ES-I3 (cell line): Measurements from ENCODE around the gene PRKG1.

Experiments
- H3K36me3 ChIP-seq: 2 replicates; pipeline ENCODE4 v1.6.1; 2013; ENCODE audit warnings: mild to moderate bottlenecking, low read length, control low read depth, moderate library complexity; ENCODE audit not compliant: insufficient read depth
- H3K4me1 ChIP-seq: 2 replicates; pipeline ENCODE4 v1.6.1; 2013; ENCODE audit warnings: mild to moderate bottlenecking, control low read depth, low read length; ENCODE audit not compliant: insufficient read depth
- H3K9ac ChIP-seq: 2 replicates; pipeline ENCODE4 v1.6.1; 2013; ENCODE audit warnings: low read depth, mild to moderate bottlenecking, low read length, moderate library complexity
- H3K9me3 ChIP-seq: 2 replicates; pipeline ENCODE4 v1.6.1; 2013; ENCODE audit warnings: mild to moderate bottlenecking, low read length, moderate library complexity; ENCODE audit not compliant: control insufficient read depth, insufficient read depth

Gene PRKG1

DNA sequence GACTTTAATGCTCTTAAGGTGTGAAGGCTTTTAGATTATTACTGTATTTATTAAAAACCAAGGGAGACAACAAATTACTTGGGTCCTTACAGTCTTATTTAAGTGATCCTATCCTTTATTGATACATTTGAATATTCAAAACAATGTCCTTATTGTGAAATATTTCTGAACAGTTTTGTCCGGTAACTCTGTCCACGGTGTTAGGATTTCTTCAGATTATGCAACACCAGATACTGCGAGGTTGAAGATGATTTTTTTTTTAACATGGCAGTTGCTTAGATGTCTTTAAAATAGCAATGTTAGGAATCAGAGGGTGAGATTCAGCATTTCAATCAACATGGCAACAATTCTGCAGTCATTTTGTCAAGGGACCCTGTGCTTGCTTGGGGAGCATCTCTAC lies 448.6 kb downstream of the PRKG1 start:
- H3K9ac ChIP-seq: no peak overlapping the region
- no peaks in the 10 kb centered on the region for H3K36me3 ChIP-seq
- no peaks in the 10 kb centered on the region for H3K9me3 ChIP-seq
- no peaks in the 10 kb centered on the region for H3K4me1 ChIP-seq

DNA sequence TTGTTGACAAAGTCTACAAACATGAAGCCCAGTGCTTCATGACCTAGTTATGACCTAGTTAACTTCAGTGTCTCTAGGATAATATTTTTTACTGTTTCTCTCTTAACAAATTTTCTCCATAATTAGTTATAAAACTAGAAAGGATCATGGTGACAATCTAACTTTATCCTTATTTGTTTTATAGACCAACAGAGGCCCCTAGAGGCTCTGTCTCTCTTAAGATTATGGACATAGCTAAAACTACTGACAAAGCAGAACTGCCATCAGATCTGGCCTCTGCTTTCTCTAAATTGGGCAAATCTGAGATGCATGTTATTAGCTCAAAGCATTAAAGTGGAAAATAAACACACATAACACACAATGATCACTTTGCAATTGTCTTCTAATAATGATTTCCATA lies 449.2 kb downstream of the PRKG1 start:
- H3K9ac ChIP-seq: no peak overlapping the region

DNA sequence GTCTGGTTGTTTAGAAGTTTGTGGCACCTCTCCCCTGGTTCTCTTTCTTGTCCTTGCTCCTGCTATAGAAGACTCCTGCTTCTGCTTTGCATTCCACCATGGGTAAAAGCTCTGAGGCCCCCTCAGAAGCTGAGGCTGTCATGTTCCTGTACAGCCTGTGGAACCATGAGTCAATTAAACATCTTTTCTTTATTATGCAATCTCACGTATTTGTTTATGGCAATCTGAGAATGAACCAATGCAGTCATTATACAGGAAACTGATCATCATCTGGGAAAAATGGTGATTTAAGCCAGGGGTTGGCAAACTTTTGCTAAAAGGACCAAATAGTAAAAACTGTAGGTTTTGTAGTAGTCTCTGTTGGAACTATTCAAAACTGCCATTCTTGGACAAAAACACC lies 449.8 kb downstream of the PRKG1 start:
- no peaks in the 10 kb centered on the region for H3K36me3 ChIP-seq
- no peaks in the 10 kb centered on the region for H3K9me3 ChIP-seq
- H3K4me1 ChIP-seq: no peaks in the 10 kb centered on the region
- no peak overlapping the region for H3K9ac ChIP-seq

More for the DNA sequence above, 449.2 kb downstream of the PRKG1 start:
- Histone ChIP-seq H3K4me1 (no peaks in the 10 kb centered on the region), H3K9me3 (no peaks in the 10 kb centered on the region), H3K36me3 (no peaks in the 10 kb centered on the region)

DNA sequence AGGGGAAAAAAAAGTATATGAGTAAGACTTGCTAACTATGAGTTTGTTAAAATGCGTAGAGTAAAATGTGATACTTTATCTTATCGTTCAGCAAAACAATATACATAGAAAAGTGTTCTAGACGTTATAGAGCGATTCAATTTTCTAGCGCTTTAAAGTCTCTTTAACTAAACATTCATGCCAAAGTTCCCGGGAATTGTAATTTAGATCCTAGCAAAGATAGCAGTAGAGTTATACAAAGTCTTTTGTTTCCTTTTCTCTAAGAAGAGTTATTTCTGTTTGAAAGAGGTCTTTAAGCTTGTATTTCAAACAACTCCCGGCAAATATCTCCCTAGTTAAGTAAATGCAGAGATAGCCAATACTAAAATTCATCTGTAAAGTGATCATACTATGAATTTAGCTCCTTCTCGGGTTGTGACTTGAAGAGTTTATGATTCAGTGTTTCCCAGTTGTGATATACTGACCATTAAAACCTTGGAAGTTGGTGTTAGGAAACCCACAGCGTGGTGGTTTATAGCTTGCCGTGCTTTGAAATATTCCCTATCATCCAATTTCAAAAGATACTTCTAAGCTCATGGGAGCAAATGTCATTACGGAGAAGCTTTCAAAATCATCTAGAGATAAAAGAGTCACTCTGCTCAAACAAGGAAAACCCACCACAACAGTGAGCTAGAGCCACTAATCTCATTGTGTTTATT lies 453.4 kb downstream of the PRKG1 start:
- no peaks in the 10 kb centered on the region for H3K36me3 ChIP-seq
- no peak overlapping the region for H3K9ac ChIP-seq
- H3K4me1 ChIP-seq: no peaks in the 10 kb centered on the region
- no peaks in the 10 kb centered on the region for H3K9me3 ChIP-seq

DNA sequence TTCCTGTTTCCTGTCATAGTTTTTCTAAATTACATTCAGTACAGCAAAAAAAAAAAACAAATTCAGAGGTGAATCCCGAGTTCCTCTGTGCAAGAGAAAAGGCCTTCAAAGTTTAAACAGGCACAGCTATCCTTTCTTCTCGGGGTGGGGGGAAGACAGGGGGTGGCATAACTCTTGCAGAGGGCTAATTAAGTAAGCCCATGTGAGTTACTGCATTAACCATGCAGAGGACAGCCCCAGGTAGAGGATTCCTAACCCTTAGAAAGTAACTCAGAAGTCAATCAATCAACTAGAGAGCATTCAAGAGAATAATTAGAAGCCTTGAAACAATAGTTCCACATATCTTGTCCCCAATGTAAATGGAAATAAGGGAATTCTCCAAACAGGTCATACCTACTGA lies 454.2 kb downstream of the PRKG1 start:
- Histone ChIP-seq H3K4me1 (no peaks in the 10 kb centered on the region), H3K9ac (no peak overlapping the region), H3K9me3 (no peaks in the 10 kb centered on the region), H3K36me3 (no peaks in the 10 kb centered on the region)

DNA sequence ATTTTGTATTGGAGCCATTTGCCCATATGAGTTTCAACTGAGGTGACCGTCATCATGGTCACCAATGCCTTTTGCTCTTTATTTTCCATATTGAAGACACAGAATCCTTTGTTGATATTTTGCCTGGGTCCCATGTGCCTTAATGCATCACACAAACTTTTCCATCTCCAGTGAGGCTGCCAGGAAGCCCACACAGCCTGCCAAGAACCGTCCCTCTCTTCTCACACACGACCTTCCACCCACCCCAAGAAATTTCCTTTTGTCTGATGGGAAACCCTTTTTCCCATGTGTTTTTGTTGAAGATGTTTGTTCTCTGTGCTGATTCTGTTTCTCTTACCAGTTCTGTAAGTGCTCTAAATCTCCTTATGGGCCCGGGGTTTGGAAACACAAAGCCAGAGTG lies 456.3 kb downstream of the PRKG1 start:
- Histone ChIP-seq H3K36me3 (no peaks in the 10 kb centered on the region), H3K9ac (no peak overlapping the region), H3K9me3 (no peaks in the 10 kb centered on the region), H3K4me1 (no peaks in the 10 kb centered on the region)

DNA sequence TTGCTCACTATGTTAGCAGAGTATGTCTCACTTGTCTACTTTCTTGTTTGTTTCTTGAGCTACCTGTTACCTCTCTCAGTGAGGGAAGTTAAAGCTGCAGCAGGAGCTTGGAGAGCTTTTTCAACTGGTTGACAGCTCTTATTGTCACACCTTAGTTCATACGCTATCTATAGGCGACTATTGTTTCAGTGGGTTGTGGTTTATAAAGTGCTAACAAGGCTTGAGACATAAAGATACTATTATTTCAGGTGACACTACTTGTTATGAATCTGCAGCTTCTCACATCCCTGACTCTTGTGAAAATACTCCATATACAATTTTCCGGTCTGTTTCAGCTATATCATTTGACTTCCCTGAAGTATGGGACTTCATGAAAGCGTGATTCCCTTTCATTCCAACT lies 457.8 kb downstream of the PRKG1 start:
- Histone ChIP-seq H3K4me1 (no peaks in the 10 kb centered on the region), H3K36me3 (no peaks in the 10 kb centered on the region), H3K9me3 (no peaks in the 10 kb centered on the region), H3K9ac (no peak overlapping the region)

DNA sequence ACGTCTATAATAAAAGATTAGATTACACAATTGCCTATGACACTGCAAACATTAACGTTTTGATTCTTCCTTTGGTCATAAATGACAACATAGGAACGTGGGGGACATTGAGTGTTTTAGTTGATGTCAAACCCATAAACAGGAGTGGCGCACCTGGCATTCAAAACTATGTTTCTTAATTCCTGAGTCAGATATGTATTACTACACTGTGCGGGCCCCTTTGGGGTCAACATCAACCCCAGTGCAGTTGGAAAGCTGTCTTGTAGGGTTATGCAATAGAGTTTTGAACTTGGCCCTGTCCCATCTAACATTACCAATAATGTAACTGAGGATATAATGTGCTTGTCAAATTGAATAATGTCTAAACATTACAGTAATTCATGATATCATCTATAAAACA lies 468.6 kb downstream of the PRKG1 start:
- Histone ChIP-seq H3K4me1 (no peaks in the 10 kb centered on the region), H3K36me3 (no peaks in the 10 kb centered on the region), H3K9ac (no peak overlapping the region), H3K9me3 (no peaks in the 10 kb centered on the region)

DNA sequence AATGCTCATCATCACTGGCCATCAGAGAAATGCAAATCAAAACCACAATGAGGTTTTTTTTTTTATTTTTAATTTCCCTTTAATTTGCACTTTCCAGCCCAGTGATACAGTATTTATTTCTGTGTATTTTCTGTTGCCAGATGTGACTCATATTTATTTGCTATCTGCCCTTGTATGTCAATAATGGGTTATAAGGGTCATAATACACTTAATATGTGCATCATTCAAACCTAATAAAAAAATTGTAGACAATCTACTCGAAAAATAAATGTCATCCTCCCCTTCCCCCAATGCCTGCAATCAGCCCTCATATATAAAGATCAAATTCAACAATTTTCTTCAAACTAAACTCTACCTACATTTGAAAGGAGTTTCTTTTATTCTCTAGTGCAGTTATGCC lies 470.6 kb downstream of the PRKG1 start:
- Histone ChIP-seq H3K9me3 (no peaks in the 10 kb centered on the region), H3K36me3 (no peaks in the 10 kb centered on the region), H3K9ac (no peak overlapping the region), H3K4me1 (no peaks in the 10 kb centered on the region)

DNA sequence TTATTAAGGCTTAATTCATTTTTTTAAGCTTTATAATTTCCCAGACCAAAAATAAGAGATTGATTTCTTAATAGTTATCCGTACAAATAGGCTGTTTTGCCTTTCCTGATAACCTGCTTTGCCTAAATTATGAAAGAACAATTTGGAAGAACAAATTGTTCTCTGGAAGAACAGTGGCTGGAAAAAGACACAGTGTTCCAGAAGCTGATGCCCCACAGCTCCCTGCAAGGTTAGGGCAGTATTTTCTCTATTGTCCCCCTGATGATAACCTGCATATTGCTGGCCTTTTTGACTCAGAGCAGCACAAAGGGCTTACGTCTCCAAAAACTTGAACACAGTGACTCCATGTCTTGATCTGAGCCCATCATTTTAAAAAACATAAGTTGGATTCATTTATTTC lies 473.7 kb downstream of the PRKG1 start:
- Histone ChIP-seq H3K36me3 (no peaks in the 10 kb centered on the region), H3K9ac (no peak overlapping the region), H3K4me1 (no peaks in the 10 kb centered on the region), H3K9me3 (no peaks in the 10 kb centered on the region)

DNA sequence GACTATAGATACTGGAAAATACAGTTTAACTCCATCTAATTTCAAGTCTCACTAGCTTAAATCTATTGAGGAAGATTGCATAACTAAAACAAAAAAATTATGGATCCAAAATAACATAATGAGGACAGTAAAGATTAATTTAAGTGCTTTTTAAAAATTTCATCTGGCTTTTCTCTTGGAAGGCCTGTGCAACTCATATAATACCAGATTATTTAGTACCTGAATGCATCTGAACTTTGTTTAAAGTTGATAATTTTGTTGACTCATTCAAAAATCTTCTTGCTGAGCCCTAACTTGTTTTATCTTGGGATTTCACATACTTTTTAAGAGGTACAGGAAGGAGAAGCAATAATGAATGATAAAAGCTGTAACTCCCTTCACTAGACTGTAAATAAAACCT lies 478.6 kb downstream of the PRKG1 start:
- Histone ChIP-seq H3K9ac (no peak overlapping the region), H3K36me3 (no peaks in the 10 kb centered on the region), H3K4me1 (no peaks in the 10 kb centered on the region)

DNA sequence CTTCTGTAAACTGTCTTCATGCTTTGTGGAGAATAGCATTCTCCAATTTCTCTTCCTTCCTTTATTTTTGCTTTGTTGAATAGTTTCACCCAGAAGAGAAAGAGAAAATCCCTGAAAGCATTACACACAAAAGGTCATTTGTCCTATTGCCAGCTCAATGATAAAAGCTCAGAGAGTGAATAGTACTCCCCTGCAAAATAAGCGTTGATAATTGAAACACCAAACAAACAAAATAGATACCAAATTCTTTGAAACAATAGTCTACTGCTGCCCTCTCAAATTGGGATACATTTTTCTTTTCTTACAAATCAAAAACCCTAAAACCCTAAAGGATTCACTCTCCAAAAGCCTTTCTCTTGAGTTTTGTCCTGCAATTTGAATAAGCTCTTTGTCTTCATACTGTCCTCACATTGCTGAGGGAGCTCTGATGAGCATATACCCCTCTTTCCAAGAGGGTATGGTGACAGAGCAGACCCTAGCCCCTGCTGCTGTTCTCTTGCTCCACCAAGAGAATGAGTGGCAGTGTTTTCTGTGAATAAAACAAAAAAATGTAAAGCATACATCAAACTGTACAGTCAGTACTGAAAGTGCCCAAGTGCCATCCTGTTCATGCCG lies 490.7 kb downstream of the PRKG1 start:
- H3K4me1 ChIP-seq: peaks cover 12% of the 10 kb centered on the region; the same call in 1 of the 2 replicates
- no peak overlapping the region for H3K9ac ChIP-seq
- H3K36me3 ChIP-seq: no peaks in the 10 kb centered on the region
- no peaks in the 10 kb centered on the region for H3K9me3 ChIP-seq

More for the DNA sequence above, 478.6 kb downstream of the PRKG1 start:
- H3K9me3 ChIP-seq: no peaks in the 10 kb centered on the region

DNA sequence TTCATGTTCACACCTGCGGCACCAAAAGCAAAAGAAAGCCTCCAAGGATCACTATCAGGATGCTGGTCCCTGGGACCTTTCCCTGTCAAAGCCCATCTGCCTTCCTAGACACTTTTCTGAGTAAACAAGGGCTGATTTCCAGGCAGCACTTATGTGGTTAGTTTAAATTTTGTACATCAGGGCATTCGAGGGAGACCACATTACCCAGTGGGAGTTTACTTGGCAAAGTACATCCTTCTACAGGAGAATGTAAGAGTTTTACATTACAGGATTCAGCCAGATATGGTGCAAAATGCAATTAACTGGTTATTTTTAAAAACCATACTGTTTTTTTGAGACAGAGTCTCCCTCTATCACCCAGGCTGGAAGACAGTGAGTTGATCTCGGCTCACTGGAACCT lies 493.0 kb downstream of the PRKG1 start:
- no peaks in the 10 kb centered on the region for H3K36me3 ChIP-seq
- no peak overlapping the region for H3K9ac ChIP-seq
- H3K4me1 ChIP-seq: peaks cover 12% of the 10 kb centered on the region; the same call in 1 of the 2 replicates
- H3K9me3 ChIP-seq: no peaks in the 10 kb centered on the region

DNA sequence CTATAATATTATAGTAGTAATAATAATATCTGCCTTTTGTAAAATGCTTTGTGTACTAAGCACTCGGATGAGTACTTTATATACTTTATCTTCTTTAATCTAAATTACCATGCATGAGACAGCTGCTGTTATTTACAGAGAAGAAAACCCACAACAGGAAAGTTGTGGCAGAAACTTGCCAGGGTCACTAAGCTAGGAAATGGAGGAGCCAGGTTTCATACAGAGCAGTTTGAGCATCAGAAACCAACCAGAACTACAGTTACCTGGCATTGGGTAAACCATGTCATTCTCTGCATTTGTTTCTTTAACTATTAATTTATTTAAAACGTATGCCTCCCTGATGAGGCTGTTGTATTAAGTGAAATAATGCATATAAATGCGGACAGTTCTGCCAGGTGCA lies 495.2 kb downstream of the PRKG1 start:
- H3K9me3 ChIP-seq: no peaks in the 10 kb centered on the region
- no peaks in the 10 kb centered on the region for H3K36me3 ChIP-seq
- H3K9ac ChIP-seq: no peak overlapping the region
- H3K4me1 ChIP-seq: peaks cover 21% of the 10 kb centered on the region; the same call in 1 of the 2 replicates

DNA sequence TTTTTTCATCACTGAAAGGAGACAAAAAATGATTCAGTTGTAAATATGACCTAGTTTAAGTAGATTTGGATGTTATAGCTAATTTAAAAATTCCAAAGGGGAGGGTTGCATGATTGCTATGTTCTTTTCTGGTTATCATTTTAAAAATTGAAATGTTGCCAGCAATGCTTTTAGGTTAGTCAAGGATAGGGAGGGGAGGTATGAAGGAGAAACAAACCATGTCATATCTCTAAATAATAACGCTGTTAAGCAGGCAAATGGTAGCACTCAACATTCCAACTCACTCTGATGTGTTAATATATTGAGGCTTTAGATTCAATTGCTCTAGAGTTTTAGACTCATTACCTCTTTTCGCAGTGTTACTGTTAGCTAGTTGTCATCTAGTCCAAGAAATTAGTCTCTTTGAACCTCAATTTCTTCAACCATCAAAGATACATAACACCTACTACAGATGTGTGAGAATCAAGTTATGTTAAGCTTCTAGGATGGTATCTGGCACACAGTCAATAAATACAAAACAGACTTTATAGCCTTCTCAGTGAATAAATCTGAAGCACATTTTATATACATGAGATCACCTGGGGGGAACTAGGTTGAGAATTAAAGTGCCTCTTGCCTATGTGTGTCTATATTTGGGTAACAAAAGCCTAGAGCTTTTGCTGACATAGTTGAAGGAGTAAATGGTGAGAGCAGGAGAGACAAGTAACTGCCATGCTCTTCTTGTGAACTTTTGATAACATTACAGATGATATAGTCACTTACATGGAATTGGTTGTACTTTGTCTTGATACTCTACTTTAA lies 500.2 kb downstream of the PRKG1 start:
- Histone ChIP-seq H3K9ac (no peak overlapping the region), H3K9me3 (no peaks in the 10 kb centered on the region), H3K36me3 (no peaks in the 10 kb centered on the region), H3K4me1 (peaks cover 12% of the 10 kb centered on the region; the same call in 1 of the 2 replicates)
